IPS DF 4.7 (cell line): Measurements from ENCODE around the gene COL12A1.

Source experiments
- DNase-seq: peaks from one replicate; pipeline ENCODE4 v3.0.0-alpha.2; 2013; ENCODE audit warnings: low spot score; ENCODE audit errors: extremely low read depth

The COL12A1 gene

DNA sequence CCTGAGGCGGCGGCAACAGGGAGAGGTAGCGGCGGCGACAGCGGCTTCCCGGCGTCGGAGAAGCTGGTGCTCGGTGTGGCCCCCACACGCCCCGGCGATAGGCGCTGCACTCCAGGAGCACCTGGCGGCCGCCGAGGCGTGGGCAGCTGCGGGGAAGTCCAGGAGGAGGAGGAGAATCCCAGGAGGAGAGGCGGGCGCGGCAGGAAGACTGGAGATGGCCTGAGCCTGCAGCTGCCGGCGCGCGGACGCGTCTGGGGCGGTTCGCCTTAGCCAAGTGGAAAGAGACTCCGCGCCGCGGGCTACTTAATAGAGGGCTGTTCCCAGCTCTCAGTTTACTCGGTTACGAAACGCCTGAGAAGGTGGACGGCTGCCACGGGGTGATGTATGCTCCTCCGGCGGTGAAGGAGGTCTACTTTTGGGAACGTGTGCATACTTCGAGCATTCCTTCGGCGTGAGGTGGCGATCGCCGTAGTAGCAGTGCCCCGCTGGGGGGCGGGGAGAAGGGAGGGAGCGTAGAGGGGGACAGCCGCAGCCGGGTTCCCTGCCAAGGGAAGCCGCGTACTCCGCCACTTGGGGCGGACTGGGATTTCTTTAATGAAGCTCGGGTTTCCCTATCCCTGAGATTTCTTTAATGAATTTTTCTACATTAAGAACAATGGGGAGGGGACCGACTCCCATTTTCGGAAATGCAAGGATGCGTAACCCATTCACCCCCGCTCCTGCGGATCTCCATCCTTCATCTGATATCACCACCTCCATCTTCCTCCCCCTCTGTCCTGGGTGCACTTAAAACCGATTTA is at the start of gene COL12A1:
TSS of gene COL12A1 (minus strand) at position 278 of the 800 bp plus-strand sequence. CDS start 3,261 bp downstream, outside the sequence.
- DNase-seq = no peak

- DNase-seq = no peak
Measured at GRCh38 chr6:75250552-75250951, 44.7 kb upstream of the COL12A1 start.

DNA sequence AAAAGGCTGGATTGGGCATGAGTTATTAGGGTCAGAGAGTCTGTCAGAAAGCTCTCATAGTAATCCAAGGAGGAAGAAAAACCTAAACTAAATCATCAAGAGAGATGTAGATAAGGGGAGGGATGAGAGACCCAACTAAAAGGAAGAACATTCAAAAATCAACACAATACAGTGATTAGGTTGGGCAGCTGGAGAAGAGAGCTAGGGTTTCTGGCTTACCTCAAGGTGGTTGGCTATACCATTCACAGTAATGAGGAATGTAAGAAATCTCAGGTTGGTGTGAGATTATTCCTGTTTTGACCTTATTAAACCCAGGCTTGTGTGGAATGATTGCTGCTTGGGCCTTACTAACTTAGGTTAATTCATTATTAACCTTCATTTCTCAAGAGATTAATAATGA is 44.0 kb upstream of the COL12A1 start:
- DNase-seq = no peak

DNA sequence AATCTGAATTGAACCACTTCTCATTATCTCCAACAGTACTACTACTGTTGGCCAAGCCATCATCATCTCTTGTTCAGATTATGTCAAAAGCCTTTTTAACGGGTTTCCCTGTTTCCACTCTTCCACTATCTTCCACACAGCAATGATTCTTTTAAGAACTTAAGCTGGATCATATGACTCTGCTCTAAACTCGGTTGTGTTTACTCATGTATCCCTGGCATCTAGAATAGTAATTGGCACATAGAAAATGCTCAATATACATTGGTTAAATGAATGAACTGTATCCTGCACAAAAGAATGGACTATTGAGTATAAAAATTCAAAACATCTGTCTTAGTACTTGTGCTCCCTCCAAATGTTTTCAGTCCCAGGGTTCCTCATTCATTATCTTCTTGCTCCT is 40.5 kb upstream of the COL12A1 start:
- DNase-seq = no peak

DNA sequence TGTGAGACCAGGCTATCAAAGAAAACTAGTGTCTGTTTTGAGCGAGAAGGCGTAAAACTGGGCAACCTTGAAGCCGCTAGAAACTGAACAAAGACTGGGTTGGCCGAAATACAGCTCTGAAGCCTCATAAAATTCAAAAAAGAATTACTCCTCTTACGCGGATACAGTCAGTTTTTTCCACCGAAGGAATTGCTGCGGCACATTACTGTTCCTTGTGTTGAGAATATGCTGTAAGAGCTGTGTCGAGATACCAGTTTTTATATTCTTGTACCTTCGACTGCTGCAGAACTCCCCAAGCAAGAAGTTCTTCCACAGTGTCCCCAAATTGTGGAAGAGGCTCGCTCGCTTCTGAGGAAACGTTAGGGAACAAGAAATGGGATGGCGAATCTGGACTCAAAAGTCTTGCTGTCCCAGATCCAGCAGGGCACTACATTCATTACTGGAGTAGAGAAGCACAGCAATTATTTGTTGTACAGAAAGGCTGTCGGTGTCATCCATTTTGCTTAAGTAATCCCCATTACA is 38.3 kb upstream of the COL12A1 start:
- DNase-seq = no peak

- peak; percentile 96 for DNase-seq
Measured at GRCh38 chr6:75243333-75244062, 37.6 kb upstream of the COL12A1 start, which contains the start of gene COX7A2. TSS of gene COX7A2 (minus strand) at chr6:75243801. CDS start at chr6:75243734, 67 bp downstream.

DNA sequence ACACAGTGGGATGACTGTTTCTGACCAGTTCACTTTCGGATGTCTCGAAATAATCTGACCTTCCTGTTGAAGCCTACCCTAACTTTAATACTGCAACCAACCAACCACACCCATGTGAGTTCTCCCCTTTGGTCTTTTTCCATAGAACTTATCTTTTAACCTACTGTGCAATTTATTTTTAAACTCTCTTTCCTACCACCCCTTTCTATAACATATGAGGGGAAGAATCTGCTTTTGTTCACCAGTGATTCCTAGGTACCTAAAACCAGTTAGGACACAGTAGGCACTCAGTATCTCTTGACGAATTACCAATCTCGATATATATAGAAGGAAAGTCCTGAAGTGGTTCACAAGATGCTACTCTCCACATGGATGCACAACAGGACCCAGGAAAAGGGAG is 30.8 kb upstream of the COL12A1 start:
- no peak for DNase-seq

DNA sequence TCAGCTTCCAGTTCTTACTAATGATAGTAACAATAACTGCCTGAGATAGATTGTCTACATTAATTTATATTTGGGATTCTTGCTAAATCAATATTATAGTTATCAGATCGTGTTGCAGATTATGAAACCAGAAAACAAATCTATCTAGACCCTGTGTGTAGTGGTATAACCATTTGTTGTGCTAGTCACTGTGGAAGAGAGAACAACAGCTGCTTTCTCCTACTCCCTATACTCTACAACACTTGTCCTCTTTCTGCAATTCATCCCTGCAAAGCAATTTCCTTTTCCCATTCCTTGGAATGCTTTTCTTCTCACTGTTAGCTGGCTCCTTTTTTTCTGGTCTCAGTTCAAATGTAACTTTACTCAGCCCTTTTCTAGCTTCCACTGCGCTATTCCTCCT is 29.4 kb upstream of the COL12A1 start:
- DNase-seq = no peak

GRCh38 chr6:75234126-75234865 is 28.4 kb upstream of the COL12A1 start:
- DNase-seq = no peak

DNA sequence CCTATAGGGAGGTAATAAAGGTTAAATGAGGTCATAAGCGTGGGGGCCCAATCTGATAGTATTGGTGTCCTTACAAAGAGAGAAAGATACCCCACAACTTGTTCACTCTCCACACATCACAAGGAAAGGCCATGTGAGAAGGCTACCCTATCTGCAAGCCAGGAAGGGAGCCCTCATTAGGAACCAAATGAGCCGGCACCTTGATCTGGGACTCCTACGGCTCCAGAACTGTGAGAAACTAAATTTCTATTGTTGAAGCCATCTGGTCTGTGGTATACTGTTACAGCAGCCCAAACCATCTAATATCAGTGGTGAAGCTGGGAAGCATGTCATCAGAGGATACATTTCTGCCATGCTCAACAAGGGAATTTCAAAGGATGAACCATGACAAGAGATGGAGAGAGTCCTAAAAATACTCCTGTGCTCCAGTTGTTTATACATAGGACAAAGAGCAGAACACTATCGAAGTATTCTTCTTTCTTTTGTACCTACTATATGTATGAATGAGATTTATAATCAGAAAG is 27.3 kb upstream of the COL12A1 start:
- no peak for DNase-seq

DNA sequence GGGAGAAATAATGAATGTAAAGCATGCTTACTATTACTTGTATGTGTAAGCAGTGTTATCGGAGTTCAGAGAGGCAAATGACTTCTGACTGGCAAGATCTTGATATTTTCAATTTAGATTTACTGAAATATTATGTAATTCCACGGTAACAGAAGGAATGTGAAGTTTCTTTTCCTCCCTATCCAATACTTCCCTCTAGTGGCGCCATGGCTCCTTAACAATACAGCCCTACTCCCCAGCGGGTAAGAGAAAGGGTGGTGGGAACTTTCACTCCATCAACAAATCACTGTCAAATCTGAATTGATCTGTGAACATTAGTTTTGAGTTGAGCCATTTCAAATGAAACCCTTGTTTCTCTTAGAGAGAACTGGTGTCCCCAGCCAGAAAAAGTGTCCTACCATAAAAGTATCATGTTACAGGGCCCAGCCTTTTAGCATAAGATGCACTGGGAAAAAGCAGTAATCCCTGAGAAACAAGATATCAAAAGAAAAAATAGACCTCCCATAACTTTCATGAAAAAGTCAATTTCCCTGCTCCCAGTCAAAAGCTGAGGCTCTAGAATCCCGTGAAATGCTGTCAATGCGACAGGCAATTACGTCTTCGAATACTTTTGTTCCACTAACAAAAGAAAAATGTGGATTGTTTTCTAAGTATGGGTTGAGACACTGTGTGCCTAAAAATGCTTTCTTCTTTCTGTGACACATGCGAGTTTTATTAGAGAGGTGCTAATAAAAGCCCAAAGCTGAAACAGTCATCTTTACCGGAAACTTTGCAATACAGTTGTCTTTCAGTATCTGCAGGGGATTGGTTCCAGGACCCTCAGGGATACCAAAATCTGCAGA is 24.9 kb upstream of the COL12A1 start:
- DNase-seq = no peak

DNA sequence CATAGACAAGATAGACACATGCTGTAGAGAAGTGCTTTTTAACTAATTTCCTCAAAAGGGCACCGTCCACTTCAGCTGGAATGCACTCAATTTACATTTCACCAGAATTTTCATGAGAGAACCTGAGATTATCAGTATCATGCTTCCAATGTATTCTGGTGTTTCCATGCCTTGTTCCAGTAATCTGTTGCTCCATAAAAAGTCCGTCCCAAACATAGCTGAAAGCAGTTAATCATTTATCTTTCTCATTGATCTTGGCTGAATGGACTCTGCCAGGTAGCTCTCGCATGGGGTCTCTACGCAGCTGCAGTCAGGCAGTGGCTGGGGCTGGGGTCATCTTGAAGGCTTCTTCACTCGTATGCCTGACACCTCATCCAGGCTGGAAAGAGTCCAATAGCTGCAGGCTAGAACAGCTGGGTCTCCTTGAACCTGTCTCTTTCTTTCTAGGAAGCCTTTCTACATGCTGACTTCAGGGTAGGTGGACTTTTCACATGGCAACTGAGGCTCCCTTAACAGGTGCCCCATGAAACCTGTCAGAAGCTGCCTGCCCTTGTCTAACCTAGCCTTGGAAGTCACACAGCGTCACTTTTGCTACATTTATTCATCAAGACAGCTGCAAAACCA is 18.6 kb upstream of the COL12A1 start:
- no peak for DNase-seq

DNA sequence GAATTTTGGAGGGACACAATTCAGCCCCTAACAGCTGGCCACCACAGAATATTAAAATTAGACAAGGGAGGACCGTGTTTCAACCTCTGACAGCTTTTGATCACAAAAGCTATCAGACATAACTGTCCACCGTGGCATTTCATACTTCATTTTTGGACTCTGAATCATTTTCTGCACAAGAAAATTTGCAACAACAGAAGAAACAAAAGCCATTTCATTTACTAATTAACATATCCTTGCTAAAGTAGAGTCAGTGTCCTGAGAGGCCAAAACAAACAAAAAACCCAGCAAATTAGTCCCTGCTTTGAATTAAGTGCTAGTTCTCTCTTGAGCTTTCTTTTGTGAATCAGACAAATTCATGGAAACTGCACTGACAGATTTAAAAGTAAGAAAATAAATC is 17.6 kb upstream of the COL12A1 start:
- no peak for DNase-seq

GRCh38 chr6:75222261-75222660 is 16.4 kb upstream of the COL12A1 start:
- no peak for DNase-seq

DNA sequence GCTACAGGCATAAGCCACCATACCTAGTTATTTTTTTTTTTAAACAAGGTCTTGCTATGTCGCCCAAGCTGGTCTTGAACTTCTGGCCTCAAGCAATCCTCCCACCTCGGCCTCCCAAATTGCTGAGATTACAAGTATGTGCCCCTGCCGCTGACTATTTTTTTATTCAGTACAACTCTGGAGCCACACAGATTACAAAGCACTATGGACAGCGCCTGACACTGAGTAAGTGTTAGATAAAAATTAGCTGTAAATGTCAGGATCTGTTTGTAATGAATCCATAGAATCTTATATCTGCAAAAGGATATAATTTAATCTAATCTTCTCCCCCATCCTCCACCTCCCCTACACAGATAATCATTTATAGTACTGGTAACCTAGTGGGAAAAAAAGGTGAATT is 15.3 kb upstream of the COL12A1 start:
- no peak for DNase-seq

- DNase-seq = no peak
Measured at GRCh38 chr6:75220357-75220756, 14.5 kb upstream of the COL12A1 start.

- DNase-seq = no peak
Measured at GRCh38 chr6:75219263-75219662, 13.4 kb upstream of the COL12A1 start.

DNA sequence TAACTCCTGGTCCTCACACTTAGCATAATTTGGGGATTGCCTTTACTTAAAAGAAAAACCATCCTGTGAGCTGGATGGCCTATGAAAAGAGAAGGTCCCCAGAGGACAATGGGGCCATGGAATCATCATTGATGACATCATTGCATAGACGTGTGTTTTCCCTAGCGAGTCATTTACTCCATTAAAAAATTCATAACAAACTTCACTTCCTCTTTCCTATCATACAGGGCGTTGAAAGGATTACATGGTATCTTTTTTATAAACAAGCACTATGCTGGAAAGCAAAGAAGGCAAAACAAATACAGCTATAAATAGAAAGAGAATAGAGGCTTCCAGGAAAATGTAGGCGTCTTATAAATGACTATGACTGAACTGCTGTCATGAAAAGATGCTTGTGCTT is 11.3 kb upstream of the COL12A1 start:
- no peak for DNase-seq

- no peak for DNase-seq
Measured at GRCh38 chr6:75215291-75215690, 9.4 kb upstream of the COL12A1 start.

DNA sequence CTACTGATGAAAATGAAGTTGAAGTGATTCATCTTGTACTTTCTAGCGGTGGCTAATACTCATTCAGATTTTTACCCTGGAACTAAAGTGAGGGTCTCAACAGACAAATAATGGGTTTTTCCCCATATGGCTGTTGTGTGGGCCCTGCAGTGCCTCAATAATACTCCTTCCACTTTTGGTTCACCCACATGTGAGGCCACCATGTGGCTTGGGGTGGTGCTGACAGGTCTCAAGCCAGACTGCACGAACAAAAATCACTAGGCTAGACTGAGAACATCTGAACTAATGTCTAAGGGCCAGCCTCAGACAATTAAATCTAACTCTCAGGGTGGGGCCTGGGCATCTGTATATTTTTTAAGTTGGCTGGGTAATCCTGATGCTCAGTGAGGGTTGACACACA is 7.9 kb upstream of the COL12A1 start:
- no peak for DNase-seq
